GM12875 (cell line): ENCODE measurements around the gene CLGN.

Experiments
- H3K4me3 ChIP-seq: one replicate; pipeline ENCODE4 v1.5.1; 2011; ENCODE audit warnings: low read depth, low read length, control low read depth
- TF ChIP-seq, protein P1 (sequence below): IDR thresholded peaks from 2 replicates; pipeline ENCODE4 v1.5.1; 2011; ENCODE audit warnings: low read depth, mild to moderate bottlenecking, control low read depth, inconsistent platforms, low read length, moderate library complexity, borderline replicate concordance; ENCODE audit not compliant: insufficient read depth

Gene CLGN, protein sequence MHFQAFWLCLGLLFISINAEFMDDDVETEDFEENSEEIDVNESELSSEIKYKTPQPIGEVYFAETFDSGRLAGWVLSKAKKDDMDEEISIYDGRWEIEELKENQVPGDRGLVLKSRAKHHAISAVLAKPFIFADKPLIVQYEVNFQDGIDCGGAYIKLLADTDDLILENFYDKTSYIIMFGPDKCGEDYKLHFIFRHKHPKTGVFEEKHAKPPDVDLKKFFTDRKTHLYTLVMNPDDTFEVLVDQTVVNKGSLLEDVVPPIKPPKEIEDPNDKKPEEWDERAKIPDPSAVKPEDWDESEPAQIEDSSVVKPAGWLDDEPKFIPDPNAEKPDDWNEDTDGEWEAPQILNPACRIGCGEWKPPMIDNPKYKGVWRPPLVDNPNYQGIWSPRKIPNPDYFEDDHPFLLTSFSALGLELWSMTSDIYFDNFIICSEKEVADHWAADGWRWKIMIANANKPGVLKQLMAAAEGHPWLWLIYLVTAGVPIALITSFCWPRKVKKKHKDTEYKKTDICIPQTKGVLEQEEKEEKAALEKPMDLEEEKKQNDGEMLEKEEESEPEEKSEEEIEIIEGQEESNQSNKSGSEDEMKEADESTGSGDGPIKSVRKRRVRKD

DNA sequence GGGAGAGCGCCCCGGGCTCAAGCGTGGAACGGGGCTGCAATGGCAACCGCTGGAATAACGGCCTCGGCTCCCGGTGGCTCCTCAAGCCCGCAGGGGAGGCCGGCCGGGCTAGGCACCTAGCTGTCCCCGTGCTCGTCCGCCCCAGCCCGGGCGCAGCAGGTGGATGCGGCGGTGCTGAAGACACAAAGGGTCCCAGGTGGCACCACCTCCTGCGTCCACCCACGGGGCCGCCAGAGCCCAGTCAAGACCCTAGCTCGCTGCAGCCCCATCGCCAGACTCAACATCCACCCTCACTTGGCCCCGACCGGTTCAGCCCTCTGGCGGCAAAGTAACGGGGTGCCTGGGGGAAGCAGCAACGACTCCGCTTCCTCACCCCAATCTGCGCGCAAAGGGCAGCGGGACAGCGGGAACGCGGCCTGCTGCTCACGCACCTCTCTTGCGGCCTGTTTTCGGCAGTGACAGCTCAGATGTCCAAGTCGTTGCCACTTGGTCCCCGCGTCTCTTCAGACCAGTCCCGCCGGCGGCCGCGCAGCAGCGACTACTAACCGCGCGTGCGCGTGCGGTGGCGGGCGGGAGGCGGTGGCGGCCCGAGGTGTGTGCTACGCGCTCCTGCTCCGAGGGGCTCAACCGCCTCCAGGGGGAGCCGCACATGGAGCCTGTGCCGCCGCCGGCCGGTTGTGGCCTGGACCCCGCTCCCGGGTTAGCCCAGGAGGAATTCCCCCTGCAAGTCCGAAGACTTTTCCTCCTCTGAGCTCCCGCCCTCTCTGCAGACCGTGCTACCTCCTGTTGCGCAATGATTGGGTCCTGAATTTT is at the start of gene CLGN:
TSS of gene CLGN (minus strand) at position 543 of the 813 bp plus-strand sequence. CDS start 14,570 bp downstream, outside the sequence.
- peak within 1 kb of the TSS; percentile 52 for H3K4me3 ChIP-seq
- TF ChIP-seq, protein P1, sequence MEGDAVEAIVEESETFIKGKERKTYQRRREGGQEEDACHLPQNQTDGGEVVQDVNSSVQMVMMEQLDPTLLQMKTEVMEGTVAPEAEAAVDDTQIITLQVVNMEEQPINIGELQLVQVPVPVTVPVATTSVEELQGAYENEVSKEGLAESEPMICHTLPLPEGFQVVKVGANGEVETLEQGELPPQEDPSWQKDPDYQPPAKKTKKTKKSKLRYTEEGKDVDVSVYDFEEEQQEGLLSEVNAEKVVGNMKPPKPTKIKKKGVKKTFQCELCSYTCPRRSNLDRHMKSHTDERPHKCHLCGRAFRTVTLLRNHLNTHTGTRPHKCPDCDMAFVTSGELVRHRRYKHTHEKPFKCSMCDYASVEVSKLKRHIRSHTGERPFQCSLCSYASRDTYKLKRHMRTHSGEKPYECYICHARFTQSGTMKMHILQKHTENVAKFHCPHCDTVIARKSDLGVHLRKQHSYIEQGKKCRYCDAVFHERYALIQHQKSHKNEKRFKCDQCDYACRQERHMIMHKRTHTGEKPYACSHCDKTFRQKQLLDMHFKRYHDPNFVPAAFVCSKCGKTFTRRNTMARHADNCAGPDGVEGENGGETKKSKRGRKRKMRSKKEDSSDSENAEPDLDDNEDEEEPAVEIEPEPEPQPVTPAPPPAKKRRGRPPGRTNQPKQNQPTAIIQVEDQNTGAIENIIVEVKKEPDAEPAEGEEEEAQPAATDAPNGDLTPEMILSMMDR: peak; percentile 41

DNA sequence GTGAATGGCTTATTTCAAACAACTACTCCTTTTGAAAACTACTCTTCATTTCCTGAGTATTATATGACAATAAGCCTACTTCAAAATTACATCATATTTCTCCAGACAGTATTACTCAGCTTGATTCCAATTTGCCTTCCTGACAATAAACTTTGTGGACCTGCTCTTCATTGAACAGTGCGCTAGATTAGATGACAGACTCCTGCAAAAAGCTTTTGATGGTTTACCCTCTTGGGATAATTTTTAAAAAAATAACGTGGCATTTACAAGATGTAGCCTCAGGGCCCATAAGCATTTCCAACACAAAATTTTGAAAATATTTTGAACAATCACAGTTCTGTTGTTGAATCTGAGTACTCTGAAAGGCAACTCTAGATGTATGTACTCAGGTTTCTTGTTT is 44.7 kb upstream of the CLGN start:
- H3K4me3 ChIP-seq: no peak overlapping the region
- TF ChIP-seq, protein P1: no peak

DNA sequence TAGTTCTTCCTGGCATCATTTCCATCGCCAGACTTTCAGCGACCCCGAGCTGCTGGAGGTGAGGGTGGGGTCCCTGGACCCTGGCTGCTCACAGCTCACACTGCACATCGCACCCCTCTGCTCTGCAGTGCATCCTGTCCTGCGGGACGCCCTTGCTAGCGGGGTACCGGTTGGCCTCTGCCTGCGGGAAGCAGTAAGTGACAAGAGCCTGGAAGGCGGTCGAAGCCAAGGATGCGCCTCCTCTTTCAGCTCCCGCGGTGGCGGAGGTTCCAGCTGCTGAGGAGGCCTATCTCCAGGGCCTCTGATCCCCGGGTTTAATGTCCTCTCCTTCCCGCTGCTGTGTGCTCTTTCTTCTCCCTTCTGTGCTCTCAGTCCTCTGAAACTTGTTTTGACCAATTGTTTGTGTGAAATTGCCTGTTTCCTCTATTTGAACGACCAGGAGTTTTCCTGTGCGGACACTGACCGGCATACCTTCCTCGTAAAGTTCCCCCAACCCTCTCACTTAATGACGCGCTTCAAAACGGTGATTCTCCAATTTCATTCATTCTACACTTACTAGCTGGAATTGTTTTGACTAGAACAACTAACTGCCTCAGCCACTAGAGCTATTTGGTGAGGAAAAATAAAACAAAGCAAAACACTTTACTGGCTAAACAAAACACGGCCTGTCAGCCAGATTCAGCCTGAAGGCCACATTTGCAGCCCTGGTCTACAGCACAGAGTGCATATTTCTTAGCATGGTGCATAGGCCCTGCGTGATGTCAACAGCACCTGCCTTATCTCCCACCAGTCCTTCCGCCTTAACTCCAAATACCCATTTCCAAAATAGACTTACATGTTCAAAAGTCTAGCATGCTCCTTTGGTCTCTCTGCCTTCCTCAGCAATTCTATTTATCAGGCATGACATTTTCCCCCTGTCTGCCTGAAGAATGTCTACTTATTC is 42.6 kb upstream of the CLGN start:
- no peak overlapping the region for H3K4me3 ChIP-seq
- TF ChIP-seq, protein P1: no peak

DNA sequence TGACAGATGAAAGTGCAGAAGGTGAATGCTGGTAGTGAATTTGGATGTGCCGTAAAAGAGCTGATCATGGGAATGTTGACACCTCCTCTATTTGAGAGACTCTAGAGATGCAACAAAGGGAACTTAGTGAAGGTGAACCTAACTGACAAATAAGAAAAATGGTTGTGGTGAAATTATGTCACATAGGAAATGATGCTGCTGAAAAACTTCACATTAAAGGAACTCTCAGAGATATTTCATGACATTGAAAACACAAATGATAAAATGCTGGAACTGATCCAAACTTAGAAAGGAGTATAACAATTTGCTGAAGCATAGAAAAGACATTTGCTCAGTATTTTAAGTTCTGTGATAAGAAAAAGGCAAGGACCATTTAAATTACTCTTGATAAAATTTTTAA is 38.7 kb upstream of the CLGN start:
- TF ChIP-seq, protein P1: no peak
- no peak overlapping the region for H3K4me3 ChIP-seq

DNA sequence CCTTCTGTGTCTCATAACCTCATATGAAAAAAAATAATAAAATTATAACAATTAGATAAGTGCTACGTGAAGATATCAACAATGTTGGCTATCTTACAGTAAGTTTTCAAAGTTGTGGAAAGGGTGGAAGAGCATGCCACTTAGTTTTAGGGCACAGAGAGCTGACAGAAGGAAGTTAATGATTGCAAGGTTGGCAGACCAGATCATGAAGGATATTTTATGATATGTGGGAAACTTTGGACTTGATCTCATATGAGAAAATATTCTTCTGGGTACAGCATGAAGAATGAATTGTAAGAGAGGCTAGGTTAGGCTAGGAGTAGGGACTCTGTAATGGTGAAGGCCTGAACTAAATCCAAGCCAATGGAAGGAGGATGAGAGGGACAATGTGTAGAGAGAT is 36.2 kb upstream of the CLGN start:
- TF ChIP-seq, protein P1: no peak
- H3K4me3 ChIP-seq: no peak overlapping the region

DNA sequence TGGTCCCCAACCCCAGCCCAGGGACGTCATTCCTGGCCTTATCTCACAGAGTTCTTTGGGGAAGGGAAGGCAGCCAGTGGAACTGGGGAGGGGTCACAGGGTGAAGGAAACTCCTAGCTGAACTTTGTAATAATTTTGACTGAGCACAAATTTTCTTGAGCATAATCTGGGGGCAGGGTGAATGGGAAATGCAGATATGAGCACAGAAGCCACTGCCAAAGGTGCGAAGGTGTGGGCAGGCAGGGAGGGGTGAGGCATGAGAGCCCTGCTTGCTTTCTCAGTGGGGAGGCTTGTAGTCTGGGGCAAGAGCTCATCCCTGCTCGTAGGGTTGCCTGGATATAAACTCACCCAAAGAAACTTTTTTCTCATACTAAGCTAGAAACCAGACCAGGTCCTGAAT is 35.7 kb upstream of the CLGN start:
- H3K4me3 ChIP-seq: no peak overlapping the region
- TF ChIP-seq, protein P1: no peak
